ENCODE data around the gene YIPF5.

DNA sequence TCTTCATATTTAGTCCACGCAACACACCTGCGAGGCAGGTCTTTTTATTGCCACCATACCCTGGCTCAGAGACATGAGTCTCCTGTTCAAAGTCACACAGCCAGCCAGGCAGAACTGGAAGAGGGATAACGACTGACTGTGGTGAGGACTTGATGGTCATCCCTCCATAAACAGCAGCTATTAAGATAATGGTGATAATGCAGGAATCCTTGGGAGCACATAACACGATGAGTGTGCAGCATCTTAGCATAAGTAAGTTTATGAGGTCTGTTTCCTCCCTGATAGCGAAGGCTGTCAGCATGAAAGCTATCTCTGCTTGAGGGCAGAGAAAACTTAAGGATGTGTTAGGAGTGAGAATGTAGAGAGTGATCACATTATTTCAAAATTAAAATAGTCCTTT is 31.1 kb upstream of the YIPF5 start:
- TF ChIP-seq CTCF (optimal IDR thresholded peaks at IDR 0.05 in 1 of 3, IDR thresholded peaks at IDR 0.05 in 1 of 3, conservative IDR thresholded peaks at IDR 0.05 in 1 of 3; ENCODE audit: extremely low read depth in 1 of 3, insufficient read depth in 2 of 3, low read length in 3 of 3) (no peak), EZH2 (IDR thresholded peaks at IDR 0.05; ENCODE audit: low read length) (no peak)

All from keratinocyte (primary cell).